ENCODE results near the gene DLGAP1. TPM values are rescaled to one million over a fixed set of nuclear protein-coding genes. Genes with fewer than 3 reads are reported as not detected.

The DLGAP1 gene
- total and polyA plus RNA-seq, 2 of the 8 experiments (the other 6 are each of a cell fraction or from before 2014, with no cell fraction given): 11.8 to 16.9 TPM

DNA sequence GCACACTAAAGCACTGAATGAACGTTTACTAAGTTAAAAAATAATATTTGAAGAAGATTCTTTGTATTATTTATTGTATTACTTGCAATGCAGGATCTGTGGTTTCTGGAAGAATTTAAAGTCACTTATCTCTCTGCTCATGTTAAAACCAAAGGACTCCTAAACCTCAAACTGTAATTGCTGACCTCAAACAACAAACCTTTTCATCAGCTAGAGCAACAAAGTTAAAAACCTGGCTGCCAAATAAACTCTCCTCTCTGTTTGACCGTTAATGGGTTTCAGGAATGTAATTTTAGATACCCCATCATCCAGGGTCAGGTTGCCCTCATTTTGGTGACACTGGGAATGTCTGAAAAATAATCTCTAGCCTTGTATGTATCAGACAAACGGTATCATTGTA, 766.0 kb downstream of the DLGAP1 start:
- H3K79me1 ChIP-seq (ENCODE audit: low read depth, low read length): no peaks in the 10 kb centered on the region
- H2BK15ac ChIP-seq (ENCODE audit: low read length): no peak overlapping the region
- no peak overlapping the region for H3K4ac ChIP-seq (replicated peaks; ENCODE audit: insufficient read length, low read depth, low read length)
- TF ChIP-seq PHF8 (conservative IDR thresholded peaks at IDR 0.05; ENCODE audit: low read depth, low read length): no peak
- TF ChIP-seq CHD2 (IDR thresholded peaks at IDR 0.05; ENCODE audit: low read length): no peak
- no peak for TF ChIP-seq SP1 (IDR thresholded peaks at IDR 0.05; ENCODE audit: low read depth, low read length)
- no peak for TF ChIP-seq ASH2L (IDR thresholded peaks at IDR 0.05; ENCODE audit: low read length)
- TF ChIP-seq TBP (IDR thresholded peaks at IDR 0.05; ENCODE audit: low read depth, low read length): no peak
- TF ChIP-seq GABPA (IDR thresholded peaks at IDR 0.05; ENCODE audit: borderline replicate concordance, insufficient read depth, low read length): no peak
- TF ChIP-seq USF2 (IDR thresholded peaks at IDR 0.05; ENCODE audit: low read length): no peak
- no peak for TF ChIP-seq JUND (IDR thresholded peaks at IDR 0.05; ENCODE audit: low read length)
- no peak for TF ChIP-seq SIX5 (IDR thresholded peaks at IDR 0.05; ENCODE audit: low read depth, low read length)
- no peak for TF ChIP-seq POLR2A (IDR thresholded peaks at IDR 0.05; ENCODE audit: control extremely low read depth in 1 of 2, low read depth in 2 of 2, low read length in 2 of 2)
- TF ChIP-seq SUZ12 (IDR thresholded peaks at IDR 0.05; ENCODE audit: low read length): no peak
- TF ChIP-seq KDM4A (IDR thresholded peaks at IDR 0.05; ENCODE audit: low read depth, low read length, severe bottlenecking): no peak
- TF ChIP-seq BRCA1 (IDR thresholded peaks at IDR 0.05; ENCODE audit: low read depth, low read length): no peak
- TF ChIP-seq CEBPB (IDR thresholded peaks at IDR 0.05; ENCODE audit: low read depth, low read length): no peak
- TF ChIP-seq TCF12 (IDR thresholded peaks at IDR 0.05; ENCODE audit: low read depth, low read length): no peak
- TF ChIP-seq POLR2AphosphoS5 (IDR thresholded peaks at IDR 0.05; ENCODE audit: low read depth, low read length): no peak
- no peak overlapping the region for H3K56ac ChIP-seq (replicated peaks; ENCODE audit: insufficient read length, low read depth, low read length)
- no peaks in the 10 kb centered on the region for H3K9me3 ChIP-seq (ENCODE audit: insufficient read depth in 2 of 2, low read depth in 1 of 2, low read length in 1 of 2)
- no peaks in the 10 kb centered on the region for H3K27me3 ChIP-seq (replicated peaks in 1 of 4; ENCODE audit: control insufficient read depth in 3 of 4, extremely low read depth in 1 of 4, insufficient read depth in 3 of 4, low read length in 3 of 4)
- H3K36me3 ChIP-seq (ENCODE audit: control insufficient read depth in 2 of 4, insufficient read depth in 4 of 4, low read length in 3 of 4): no peaks in the 10 kb centered on the region
- no peak for DNase-seq (ENCODE audit: low read depth in 1 of 2, low spot score in 2 of 2)
- H4K5ac ChIP-seq (ENCODE audit: insufficient read length, low read depth, low read length): no peak overlapping the region
- CTCF ChIA-PET (ENCODE audit: partially characterized antibody): no interaction called here
- no peak overlapping the region for H3K23ac ChIP-seq (ENCODE audit: insufficient read length)
- no peak overlapping the region for H2BK120ac ChIP-seq (replicated peaks; ENCODE audit: low read depth, low read length)
- H3K79me2 ChIP-seq (ENCODE audit: control insufficient read depth in 1 of 2, insufficient read depth in 2 of 2, low read length in 2 of 2): no peaks in the 10 kb centered on the region
- no peak overlapping the region for H3K27ac ChIP-seq (ENCODE audit: low read depth, low read length)
- no peak overlapping the region for H4K91ac ChIP-seq (replicated peaks; ENCODE audit: insufficient read length, low read length)
- H3K14ac ChIP-seq (ENCODE audit: insufficient read length): no peak overlapping the region
- H2AFZ ChIP-seq (ENCODE audit: low read length): no peak overlapping the region
- H4K8ac ChIP-seq (ENCODE audit: extremely low read depth, insufficient read depth, low read length): no peak overlapping the region
- POLR2A ChIA-PET (ENCODE audit: partially characterized antibody): no interaction called here
- no peak overlapping the region for H3K9ac ChIP-seq (replicated peaks in 1 of 4; ENCODE audit: extremely low read depth in 1 of 4, low read depth in 3 of 4, low read length in 3 of 4)
- H3K23me2 ChIP-seq (ENCODE audit: low read depth, low read length): no peaks in the 10 kb centered on the region
- 89% methylated on average over 3 of the region's 3 CpGs; no CpG with 5 or more reads in 1 of the 2 experiments for WGBS, 2 experiments (ENCODE audit: extremely low coverage in 1 of 2, insufficient coverage in 1 of 2, insufficient read length in 1 of 2, insufficient replicate concordance in 2 of 2, low coverage in 1 of 2, low lambda C conversion rate in 2 of 2, missing lambda C conversion rate in 1 of 2)
- FAIRE-seq: no peak
- H3K4me3 ChIP-seq (ENCODE audit: extremely low read depth in 1 of 4, insufficient read depth in 2 of 4, low read depth in 3 of 4, low read length in 4 of 4): no peak overlapping the region
- H3K4me1 ChIP-seq (replicated peaks in 1 of 4; ENCODE audit: control insufficient read depth in 3 of 4, insufficient read depth in 4 of 4, low read length in 3 of 4): peaks cover 0 to 6% (median 0%) of the 10 kb centered on the region in 4 experiments; a peak in 2 of 7 replicates
- no peak overlapping the region for H2BK5ac ChIP-seq (ENCODE audit: low read depth, low read length)
- H4K20me1 ChIP-seq (replicated peaks in 1 of 2; ENCODE audit: control insufficient read depth in 1 of 2, insufficient read depth in 2 of 2, low read length in 2 of 2): no peaks in the 10 kb centered on the region
- H2AK5ac ChIP-seq (ENCODE audit: low read depth, low read length): no peak overlapping the region
- no peak overlapping the region for H3K18ac ChIP-seq (ENCODE audit: extremely low read depth, low read length)
- H2BK20ac ChIP-seq (ENCODE audit: low read length): no peak overlapping the region
- H3K4me2 ChIP-seq (ENCODE audit: insufficient read depth in 1 of 2, low read depth in 2 of 2, low read length in 2 of 2): peak overlapping the region in 1 of 2 experiments; percentile 9; a peak in 1 of 4 replicates
- no peak overlapping the region for H2BK12ac ChIP-seq (ENCODE audit: low read depth, low read length)
